Urothelium cell line (cell line): Measurements from ENCODE around the gene GPR137.
"Not testable (repeated sequence)": the region's sequence is repeated elsewhere in the genome, so short reads cannot be mapped to it uniquely, and the experiment has no call there.

ENCODE experiments used
- DNase-seq: peaks from one replicate; pipeline ENCODE4 v3.0.0; 2011; ENCODE audit warnings: low spot score, mixed read lengths
- FAIRE-seq: peaks from 2 replicates; lab custom pipeline; 2011; peaks lifted over from hg19 to GRCh38; lab: Jason Lieb, UNC

GPR137 gene

DNA sequence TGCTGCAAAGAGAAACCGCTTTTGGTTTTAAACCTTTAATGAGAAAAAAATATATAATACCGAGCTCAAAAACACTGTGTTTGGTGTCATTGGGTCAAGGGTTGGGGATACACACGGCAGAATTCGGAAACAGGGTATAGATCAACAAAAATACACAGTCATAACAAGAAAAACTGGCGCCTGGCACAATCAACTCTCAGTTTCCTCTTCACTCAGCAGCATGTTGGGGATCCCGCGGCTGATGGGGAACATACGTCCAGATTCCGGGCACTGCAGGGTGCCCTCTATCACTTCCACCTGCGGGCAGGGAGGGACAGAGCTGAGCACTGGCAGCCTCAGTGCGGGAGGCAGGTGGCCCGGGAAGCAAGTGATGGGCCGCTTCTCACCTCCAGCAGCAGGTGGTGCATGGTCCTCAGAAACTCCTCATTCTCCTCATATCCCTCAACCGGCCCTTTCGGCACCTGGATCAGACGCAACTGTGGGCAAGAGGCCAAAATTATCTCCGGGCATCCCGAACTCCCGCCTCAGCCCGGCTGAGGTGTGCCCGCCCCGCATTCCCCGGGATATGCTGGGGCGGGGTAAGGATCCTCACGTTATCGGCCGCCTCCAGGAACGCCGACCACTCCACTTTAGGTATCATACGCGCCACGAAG lies 31.1 kb downstream of the GPR137 start:
- FAIRE-seq, result no peak
- no peak for DNase-seq

DNA sequence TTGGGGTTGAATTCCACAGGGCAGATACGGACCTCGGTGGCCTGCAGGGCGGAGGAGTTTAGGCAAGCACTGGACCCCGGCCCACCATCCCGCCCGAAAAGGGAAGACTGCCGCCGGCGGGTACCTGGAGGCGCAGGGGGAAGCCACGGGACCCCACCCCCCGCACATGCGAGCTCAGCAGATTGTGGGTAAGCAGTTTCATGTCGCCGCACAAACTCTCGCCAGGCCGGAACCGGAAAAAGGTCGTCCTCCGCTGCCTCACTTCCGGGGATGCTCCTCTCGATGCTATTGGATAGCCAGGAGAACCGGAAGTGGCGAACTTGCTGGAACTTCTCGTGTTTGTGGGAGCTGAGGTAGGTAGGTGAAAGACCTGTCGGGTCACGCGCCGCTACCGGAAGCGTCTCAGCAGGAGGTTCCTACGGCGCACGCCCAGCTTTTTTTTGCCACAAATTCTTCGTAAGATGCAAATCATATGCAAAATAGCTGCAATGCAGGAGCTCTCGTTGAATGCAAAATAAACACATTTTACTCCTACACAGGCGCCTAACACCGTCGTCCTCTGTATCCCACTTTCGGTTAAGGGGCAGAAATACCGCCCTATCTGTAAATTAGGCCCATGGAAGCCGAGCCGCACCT lies 31.8 kb downstream of the GPR137 start, which contains the start of gene TRMT112:
TRMT112 (minus strand) TSS at position 235 of the 636 bp plus-strand sequence; CDS start at position 202, 33 bp downstream.
- FAIRE-seq (peak; percentile 86), DNase-seq (peak; percentile 90)

DNA sequence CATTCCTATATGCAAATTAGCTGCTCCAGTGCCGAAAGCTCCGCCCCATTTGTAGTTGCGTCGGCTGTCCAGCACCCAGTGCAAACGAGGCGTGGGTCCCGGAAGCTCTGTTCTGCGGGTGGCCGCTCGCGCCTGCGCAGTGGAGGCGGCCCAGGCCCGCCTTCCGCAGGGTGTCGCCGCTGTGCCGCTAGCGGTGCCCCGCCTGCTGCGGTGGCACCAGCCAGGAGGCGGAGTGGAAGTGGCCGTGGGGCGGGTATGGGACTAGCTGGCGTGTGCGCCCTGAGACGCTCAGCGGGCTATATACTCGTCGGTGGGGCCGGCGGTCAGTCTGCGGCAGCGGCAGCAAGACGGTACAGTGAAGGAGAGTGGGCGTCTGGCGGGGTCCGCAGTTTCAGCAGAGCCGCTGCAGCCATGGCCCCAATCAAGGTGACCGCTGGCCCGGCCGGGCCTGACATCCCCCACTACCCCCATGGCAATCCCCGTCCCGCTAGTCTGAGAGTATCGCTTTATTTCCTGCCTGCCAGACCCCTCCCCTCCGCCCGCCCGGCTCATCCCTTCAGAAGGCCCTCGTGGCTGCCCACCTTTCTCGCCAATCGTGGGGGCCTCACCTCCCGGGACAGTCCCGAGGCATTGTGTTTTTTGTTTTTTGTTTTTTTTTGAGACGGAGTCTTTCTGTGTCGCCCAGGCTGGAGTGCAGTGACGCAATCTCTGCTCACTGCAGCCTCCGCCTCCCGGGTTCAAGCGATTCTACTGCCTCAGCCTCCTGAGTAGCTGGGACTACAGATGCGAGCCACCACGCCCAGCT lies 32.5 kb downstream of the GPR137 start, which contains the start of gene PRDX5:
PRDX5 (plus strand) TSS at position 161 of the 805 bp plus-strand sequence; CDS start at position 256, 95 bp downstream.
- FAIRE-seq (peak; percentile 93), DNase-seq (peak; percentile 96)

DNA sequence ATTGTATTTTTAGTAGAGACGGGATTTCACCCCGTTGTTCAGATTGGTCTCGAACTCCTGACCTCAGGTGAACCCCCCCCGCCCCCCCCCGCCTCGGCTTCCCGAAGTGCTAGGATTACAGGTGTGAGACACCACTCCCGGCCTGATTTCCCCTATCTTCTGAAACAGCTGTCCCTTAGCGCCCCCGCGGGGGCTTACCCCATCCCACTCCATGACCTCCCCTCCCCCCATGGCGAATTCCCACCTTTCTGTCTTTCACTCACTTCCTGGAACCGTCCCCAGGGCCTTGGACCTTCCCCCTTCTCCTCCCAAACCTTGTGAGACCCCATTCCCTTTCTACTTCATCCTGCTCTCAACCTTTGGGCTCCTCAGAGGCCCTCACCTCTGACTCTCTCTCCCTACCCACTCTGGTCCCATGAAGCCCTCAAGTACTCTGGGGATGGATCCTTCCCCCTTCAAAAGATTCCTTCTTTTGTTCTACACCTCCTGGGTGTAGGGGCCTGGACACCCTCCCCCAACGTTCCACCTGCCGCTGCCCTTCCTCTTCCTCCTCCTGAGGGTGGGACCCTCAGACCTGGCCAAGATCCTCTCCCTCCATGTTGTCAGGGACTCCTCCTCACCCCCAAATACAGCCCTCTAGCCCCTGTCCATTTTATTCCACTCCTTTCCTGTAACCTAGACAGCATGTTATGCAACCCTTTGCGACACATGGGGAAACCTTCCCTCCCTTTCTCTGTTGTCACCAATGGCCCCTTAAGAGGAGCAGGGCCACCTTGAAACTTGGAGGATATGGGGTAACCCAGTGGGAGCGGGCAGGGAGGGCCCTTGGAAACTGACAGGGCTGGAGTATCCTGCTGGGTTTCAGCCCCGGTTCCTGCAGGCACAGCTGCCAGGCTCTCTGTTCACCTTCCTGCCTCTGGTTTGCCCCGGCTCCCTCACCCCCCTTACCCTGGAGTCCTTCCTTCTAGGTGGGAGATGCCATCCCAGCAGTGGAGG lies 33.4 kb downstream of the GPR137 start:
- FAIRE-seq (no peak), DNase-seq (no peak)

DNA sequence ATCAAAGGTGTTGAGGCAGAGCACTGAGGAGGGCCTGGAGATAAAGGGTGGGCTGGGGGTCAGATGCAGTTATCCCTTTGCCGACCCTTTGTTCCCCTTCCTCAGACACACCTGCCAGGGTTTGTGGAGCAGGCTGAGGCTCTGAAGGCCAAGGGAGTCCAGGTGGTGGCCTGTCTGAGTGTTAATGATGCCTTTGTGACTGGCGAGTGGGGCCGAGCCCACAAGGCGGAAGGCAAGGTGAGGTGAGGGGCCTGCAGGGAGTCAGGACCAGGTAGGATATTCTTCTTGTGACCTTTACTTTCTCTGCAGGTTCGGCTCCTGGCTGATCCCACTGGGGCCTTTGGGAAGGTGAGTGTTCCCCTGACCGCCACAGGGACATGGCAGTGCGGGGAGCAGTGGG lies 34.9 kb downstream of the GPR137 start:
- DNase-seq, result no peak
- no peak for FAIRE-seq

DNA sequence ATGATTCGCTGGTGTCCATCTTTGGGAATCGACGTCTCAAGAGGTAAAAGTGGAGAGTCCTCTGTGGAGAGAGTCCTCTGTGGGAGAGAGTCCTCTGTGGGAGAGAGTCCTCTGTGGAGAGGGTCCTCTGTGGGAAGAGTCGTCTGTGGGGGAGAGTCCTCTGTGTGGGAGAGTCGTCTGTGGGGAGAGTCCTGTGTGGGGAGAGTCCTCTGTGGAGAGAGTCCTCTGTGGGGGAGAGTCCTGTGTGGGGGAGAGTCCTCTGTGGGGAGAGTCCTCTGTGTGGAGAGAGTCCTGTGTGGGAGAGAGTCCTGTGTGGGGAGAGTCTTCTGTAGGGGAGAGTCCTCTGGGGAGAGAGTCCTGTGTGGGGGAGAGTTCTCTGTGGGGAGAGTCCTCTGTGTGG lies 35.4 kb downstream of the GPR137 start:
- no peak for DNase-seq
- no peak for FAIRE-seq

DNA sequence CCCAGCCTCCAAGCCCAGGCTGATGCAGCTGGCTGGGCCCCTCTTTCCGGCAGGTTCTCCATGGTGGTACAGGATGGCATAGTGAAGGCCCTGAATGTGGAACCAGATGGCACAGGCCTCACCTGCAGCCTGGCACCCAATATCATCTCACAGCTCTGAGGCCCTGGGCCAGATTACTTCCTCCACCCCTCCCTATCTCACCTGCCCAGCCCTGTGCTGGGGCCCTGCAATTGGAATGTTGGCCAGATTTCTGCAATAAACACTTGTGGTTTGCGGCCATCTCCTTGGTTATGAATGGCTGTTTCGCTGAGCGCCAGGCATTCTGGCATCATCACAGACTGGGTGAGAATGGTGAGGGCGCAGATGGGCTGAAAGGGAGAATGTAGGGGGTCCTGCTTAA lies 35.9 kb downstream of the GPR137 start:
- peak; percentile 75 for DNase-seq
- peak; percentile 40 for FAIRE-seq

DNA sequence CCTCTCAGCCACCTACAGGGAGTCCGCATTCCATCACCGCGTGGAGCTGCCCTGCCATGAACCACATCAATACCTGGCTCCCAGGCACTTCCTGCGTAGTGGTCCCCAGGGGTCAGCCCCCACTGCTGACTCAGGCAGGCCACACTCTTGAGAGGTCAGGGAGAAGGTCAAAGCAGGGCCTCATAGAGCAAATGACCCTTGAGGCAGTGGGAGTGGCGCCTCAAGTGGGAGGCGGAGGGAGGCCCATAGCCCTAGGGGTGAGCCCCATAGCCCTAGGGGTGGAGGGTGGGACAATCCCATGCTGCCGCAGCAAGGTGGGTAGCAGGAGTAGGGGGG lies 37.2 kb downstream of the GPR137 start:
- DNase-seq, result no peak
- no peak for FAIRE-seq

DNA sequence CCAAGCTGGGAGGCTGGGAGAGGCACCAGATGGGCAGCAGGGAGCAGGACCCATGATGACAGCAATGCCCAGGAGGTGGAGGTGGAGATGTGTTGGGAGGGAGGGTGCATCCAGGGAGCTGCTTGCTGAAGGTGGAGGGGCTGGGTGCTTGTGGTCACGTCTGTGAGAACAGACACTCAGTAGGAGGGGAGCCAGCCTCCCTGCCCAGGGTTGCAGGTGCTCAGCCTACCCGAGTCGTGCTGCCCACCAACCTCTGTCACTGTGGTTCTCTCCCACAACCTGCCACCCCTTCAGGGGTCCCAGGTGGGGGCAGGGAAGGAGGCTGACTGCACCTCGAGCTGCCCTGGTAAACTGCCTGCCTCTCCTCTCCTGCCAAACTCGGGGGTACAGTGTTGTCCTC lies 37.7 kb downstream of the GPR137 start:
- FAIRE-seq, result no peak

DNA sequence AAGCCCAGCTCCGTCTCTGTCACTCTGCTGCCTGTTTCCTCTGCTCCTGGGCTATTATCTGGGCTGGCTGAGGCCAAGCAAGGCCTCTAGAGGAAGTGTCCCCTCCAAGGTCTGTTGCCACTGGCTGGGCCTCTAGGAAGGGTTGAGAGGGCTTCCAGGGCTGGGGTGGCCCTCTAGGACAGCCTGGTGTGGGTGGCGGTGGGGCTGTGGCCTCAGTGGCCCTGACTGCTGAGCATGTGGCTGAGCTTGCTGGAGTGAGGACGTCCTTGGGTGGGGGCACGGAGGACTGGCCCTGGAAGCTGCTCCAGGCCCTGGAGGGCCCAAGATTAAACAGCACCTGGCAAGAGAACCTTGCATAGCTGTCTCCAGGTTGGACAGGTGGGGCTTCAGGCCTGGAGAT lies 38.3 kb downstream of the GPR137 start:
- DNase-seq, FAIRE-seq: not testable (repeated sequence)

More for the DNA sequence above, 37.7 kb downstream of the GPR137 start:
- no peak for DNase-seq

DNA sequence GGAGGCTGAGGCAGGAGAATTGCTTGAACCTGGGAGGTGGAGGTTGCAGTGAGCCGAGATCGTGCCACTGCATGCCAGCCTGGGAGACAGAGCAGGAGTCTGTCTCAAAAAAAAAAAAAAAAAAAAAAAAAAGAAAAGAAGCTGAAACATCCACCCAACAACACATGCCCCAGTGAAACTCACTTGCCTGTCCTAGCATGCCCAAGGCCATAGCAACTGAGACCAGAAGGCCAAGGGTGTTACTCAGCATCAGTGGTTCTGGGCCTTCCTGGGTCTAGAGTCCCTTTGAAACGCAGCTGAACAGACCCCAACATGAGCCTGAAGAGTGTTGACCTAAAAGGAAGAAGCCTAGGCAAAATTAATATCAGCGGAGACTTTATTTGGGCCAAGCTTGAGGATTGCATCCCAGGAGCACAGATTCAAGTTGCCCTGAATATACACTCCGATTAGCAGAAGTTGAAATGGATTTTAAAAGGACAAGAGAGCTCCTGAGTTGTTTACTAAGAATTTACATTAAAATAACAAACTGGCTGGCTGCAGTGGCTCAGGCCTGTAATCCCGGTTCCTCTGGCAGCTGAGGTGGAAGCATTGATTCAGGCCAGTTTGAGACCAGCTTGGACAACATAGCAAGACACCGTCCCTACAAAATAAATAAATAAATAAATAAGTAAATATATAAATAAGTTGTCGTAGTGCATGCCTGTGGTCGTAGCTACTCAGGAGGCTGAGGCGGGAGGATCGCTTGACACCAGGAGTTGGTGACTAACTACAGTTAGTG lies 39.2 kb downstream of the GPR137 start:
- FAIRE-seq, result no peak
- no peak for DNase-seq

DNA sequence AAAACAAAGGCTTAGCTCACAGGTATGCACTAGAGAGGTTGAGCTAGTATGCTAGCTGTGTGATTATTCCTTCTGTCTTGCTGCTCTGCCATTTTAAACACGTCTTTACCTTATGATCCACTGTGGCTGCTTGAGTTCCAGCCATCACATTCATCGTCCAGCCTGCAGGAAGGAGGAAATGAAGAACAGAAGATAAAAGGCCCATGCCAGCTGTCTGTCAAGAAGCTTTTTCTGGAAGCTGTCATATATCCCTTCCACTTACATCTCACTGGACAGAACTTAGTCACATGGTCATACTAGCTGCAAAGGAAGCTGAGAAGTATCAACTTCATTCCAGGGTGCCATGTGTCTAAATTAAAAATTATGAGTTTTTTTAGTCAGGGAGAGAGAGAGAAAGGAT lies 41.7 kb downstream of the GPR137 start:
- no peak for FAIRE-seq
- DNase-seq, result no peak

DNA sequence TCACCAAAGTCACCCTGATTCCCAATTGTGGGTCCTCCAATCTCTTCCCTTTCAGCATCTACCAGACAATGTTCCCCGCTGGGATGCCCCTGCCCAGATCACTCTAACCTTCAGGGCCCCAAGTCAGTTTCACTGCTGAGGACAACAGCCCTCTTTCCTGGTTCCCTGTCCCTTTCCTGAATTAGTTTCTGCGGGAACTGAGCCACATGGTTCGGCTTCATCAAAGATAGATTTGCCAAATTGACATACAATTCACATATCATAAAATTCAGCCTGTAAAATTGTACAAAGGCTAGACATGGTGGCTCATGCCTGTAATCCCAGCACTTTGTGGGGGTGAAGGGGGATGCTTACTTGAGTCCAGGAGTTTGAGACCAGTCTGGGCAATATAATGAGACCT lies 42.3 kb downstream of the GPR137 start:
- no peak for FAIRE-seq
- no peak for DNase-seq

DNA sequence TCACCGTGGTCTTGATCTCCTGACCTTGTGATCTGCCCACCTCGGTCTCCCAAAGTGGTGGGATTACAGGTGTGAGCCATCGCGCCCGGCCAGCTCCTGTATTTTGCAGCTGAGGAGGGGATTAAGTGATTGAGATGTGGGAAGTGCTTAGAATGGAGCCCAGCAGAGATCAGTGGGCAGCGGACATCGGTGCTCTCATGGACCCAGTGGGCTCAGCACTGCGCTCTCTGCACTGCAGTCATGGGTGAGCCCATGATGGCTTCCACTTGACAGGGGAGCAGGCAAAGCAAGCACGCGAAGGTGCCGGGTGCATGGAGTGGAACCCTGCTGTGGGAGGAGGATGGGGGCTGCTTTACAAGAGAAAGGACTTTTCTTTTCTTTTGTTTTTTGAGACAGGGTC lies 45.2 kb downstream of the GPR137 start:
- no peak for FAIRE-seq

DNA sequence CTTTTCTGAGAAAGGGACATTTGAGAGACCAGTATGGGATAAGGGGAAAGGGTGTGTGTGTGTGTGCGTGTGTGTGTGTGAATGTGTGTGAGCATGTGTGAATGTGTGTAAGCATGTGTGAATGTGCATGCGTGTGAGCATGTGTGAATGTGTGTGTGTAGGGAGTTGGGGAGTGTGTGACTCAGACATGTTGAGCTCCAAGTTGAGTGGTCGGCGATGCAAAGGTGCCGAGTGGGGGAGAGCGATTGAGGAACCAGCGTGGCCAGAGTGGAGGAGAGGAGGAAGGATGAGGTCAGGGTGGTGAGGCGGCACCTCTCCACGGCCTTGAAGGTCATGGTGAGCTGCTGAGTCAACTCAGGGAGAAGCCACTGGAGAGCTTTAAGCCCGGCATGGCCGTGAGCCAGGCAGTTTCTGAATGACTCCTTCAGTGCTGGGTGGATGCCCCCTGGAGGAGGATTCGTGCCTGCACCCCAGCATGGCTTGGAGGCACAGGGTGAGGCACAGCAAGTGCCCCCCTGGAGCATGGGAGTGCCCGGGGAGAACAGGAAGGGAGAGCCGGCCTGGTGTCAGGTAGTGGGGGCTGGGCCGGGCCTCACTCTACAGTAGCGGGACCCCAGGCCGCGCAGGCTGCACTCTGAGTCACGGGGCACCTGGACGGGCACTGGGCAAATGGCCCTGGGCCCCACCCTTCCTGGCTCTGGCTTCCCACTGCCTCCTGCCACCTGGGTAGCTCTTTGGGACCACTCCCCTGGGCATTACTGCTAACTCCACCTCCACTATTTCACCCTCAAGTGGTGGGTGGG lies 46.1 kb downstream of the GPR137 start:
- FAIRE-seq (no peak), DNase-seq (peak; percentile 83)

More for the DNA sequence above, 45.2 kb downstream of the GPR137 start:
- DNase-seq, result no peak

DNA sequence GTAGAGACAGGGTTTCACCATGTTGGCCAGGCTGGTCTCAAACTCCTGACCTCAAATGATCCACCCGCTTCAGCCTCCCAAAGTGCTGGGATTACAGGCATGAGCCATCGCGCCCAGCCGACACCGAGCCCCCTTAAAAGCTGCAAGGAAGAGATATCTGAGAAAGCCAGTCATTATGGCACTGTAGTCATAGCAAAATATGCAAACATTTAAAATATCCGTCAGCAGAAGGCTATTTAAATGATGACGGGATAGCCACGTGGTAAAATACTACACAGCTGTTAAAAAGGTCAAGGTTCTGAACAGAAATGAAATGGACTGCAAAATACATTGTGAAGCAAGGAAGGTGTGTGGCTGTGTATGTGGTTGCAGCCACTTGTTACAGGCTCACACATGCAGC lies 47.9 kb downstream of the GPR137 start:
- FAIRE-seq (no peak), DNase-seq (no peak)

DNA sequence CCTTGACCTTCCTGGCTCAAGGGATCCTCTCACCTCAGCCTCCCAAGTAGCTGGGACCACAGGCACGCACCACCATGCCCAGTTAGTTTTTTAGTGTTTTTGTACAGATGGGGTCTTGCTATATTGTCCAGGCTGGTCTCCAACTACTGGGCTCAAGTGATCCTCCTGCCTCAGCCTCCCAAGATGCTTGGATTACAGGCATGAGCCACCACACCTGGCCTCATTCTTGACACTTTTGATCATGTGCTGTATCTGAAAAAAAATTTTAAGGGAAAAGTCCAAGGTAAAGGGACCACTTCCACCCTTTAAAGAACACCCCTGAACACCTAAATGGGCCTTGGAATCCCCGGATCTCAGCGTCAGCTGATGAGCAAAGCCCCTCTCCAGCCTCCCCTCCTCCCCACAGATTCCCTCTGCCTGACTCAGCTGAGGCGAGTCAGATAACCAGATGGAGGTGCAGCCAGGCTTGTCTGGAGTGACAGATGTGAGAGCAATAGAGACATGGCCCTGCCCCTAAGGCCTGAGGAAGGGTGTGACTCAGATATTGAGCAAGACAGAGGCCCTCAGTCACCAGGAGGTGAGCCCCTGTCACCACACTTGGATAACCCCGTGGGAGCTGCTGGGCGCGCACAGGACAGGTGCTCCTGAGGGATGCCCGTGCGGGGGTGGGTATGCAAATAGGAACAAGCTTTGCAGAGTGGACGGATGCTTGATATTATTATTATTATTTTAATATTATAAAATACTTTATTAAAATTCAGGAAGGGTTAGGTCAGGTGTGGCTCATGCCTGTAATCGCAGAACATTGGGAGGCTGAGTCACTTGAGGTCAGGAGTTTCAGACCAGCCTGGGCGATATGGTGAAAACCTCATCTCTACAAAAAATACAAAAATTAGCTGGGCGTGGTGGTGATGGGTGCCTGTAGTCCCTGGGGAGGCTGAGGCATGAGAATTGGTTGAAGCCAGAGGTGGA lies 49.4 kb downstream of the GPR137 start:
- DNase-seq (peak; percentile 96), FAIRE-seq (no peak)
